Stomach (tissue), 9 donors: Measurements from ENCODE around the gene CTDSPL. TPM values are rescaled to one million over a fixed set of nuclear protein-coding genes. Genes with fewer than 3 reads are reported as not detected.

ENCODE experiments used
- DNase-seq, 2 donors: peaks; one replicate each; pipeline versions ENCODE4 v3.0.0 to v3.0.0-alpha.2; 2013 to 2019
- H3K27ac ChIP-seq, 5 donors: fragments of 200-600 bp in 4 of 5; sonication (generic) in 4 of 5; one replicate each; pipeline ENCODE4 v1.5.1; 2013 to 2019; ENCODE audit warnings: mild to moderate bottlenecking in 1 of 5, moderate library complexity in 1 of 5
- H3K27me3 ChIP-seq, 3 donors: fragments of 200-600 bp; sonication (generic); one replicate each; pipeline ENCODE4 v1.5.1; 2017 to 2019; ENCODE audit warnings: mixed run types in 1 of 3
- H3K36me3 ChIP-seq, 4 donors: fragments of 200-600 bp; sonication (generic); 1 replicate in 3 of 4; 2 replicates in 1 of 4; pipeline ENCODE4 v1.5.1; 2016 to 2019
- H3K4me1 ChIP-seq, 4 donors: fragments of 200-600 bp; sonication (generic); one replicate each; pipeline ENCODE4 v1.5.1; 2016 to 2019
- H3K4me3 ChIP-seq, 4 donors: fragments of 200-600 bp; sonication (generic) in 3 of 4; one replicate each; pipeline ENCODE4 v1.5.1; 2016 to 2019; ENCODE audit warnings: mild to moderate bottlenecking in 1 of 4
- H3K9me3 ChIP-seq, 4 donors: fragments of 200-600 bp; sonication (generic); one replicate each; pipeline ENCODE4 v1.5.1; 2016 to 2019
- CTCF ChIP-seq, 7 experiments: fragments of 450-650 bp in 4 of 7; fragments of 200-600 bp in 3 of 7; sonication (generic) in 3 of 7; IDR thresholded peaks; one replicate each; pipeline ENCODE4 v1.5.1; 2016 to 2019; ENCODE audit warnings: antibody characterized with exemption in 7 of 7, control low read depth in 2 of 7, mild to moderate bottlenecking in 1 of 7
- EP300 ChIP-seq: sonication (generic); formaldehyde crosslinking; IDR thresholded peaks from one replicate; pipeline ENCODE4 v1.6.1; 2017; ENCODE audit warnings: antibody characterized with exemption
- POLR2A ChIP-seq, 4 donors: fragments of 450-650 bp; IDR thresholded peaks; one replicate each; pipeline ENCODE4 v1.6.1; 2016; ENCODE audit warnings: antibody characterized with exemption in 4 of 4, control low read depth in 2 of 4, mild to moderate bottlenecking in 1 of 4, moderate library complexity in 1 of 4
- POLR2AphosphoS5 ChIP-seq, 3 donors: sonication (generic); formaldehyde crosslinking; IDR thresholded peaks; one replicate each; pipeline ENCODE4 v1.6.1; 2016; ENCODE audit warnings: antibody characterized with exemption in 3 of 3
- WGBS, 5 donors: extraction: QIAGEN DNeasy Blood & Tissue Kit in 3 of 5; methylation state at CpG; one replicate each; pipeline versions ENCODE4 v1.1.5 to v1.1.7; 2013 to 2018; 5-methylcytosine and 5-hydroxymethylcytosine counted together
- intact Hi-C: fragments of 100-400 bp; cut with DNase I; formaldehyde crosslinking; loops from one replicate; pipeline ENCODE4 v1.15.1; 2023; ENCODE audit warnings: low total_unique reads
- polyA plus RNA-seq, 3 donors: library from polyadenylated mRNA; stranded (reverse); fragments of 200-250 nt; gene quantifications; one replicate each; pipeline ENCODE4 v1.2.3, GENCODE V29; 2013
- total RNA-seq, 5 donors: library from RNA; depleted of rRNA; stranded (reverse); fragments of >200 nt; gene quantifications; one replicate each; pipeline versions ENCODE4 v1.1.0 to v1.2.3, GENCODE V29; 2014 to 2016
- donor health status: healthy with polysubstance abuse.
- donor health status: Bipolar disorder and iron deficiency.
- donor health status: healthy.

The CTDSPL gene
- total and polyA plus RNA-seq, 8 donors = 13.4 to 54.9 (median 30.2) TPM

GRCh38 chr3:37995652-37996641 is 134.3 kb downstream of the CTDSPL start:
- Histone ChIP-seq H3K27ac (peak overlapping the region in 4 of 5 donors; percentile 3 to 96 (median 51)), H3K4me1 (peaks cover 30 to 74% (median 64%) of the 10 kb centered on the region in 4 donors), H3K9me3 (no peaks in the 10 kb centered on the region), H3K36me3 (peaks cover 0 to 34% (median 18%) of the 10 kb centered on the region in 4 donors), H3K27me3 (no peaks in the 10 kb centered on the region), H3K4me3 (no peak overlapping the region)
- intact Hi-C loops = no loop called here
- TF ChIP-seq CTCF (IDR thresholded peaks at IDR 0.05) = no peak
- no peak for TF ChIP-seq EP300
- no peak for TF ChIP-seq POLR2AphosphoS5 (IDR thresholded peaks at IDR 0.05)
- no peak for TF ChIP-seq POLR2A (IDR thresholded peaks at IDR 0.05)
- WGBS, 5 donors = 70 to 79% (median 73%) methylated on average over 10 of the region's 10 CpGs
- DNase-seq = peak; percentile 22 to 41

GRCh38 chr3:37996785-37997301 is 135.2 kb downstream of the CTDSPL start:
- DNase-seq = peak; percentile 87 to 94
- H3K4me1 ChIP-seq = peaks cover 33 to 83% (median 73%) of the 10 kb centered on the region in 4 donors
- H3K4me3 ChIP-seq = no peak overlapping the region
- no peaks in the 10 kb centered on the region for H3K27me3 ChIP-seq
- H3K27ac ChIP-seq = peak overlapping the region; percentile 9 to 96 (median 88)
- H3K9me3 ChIP-seq = no peaks in the 10 kb centered on the region
- WGBS, 5 donors = 44 to 47% (median 46%) methylated on average over 7 of the region's 7 CpGs
- intact Hi-C loops = no loop called here
- peaks cover 4 to 43% (median 27%) of the 10 kb centered on the region in 4 donors for H3K36me3 ChIP-seq
- TF ChIP-seq CTCF (IDR thresholded peaks at IDR 0.05) = peak in 6 of 7 experiments; percentile 86 to 98 (median 94)
- peak in 2 of 3 donors; percentile 58 to 92 for TF ChIP-seq POLR2AphosphoS5 (IDR thresholded peaks at IDR 0.05)
- no peak for TF ChIP-seq POLR2A (IDR thresholded peaks at IDR 0.05)
- TF ChIP-seq EP300 = no peak

- WGBS, 5 donors = 73 to 98% (median 91%) methylated on average over 5 to 10 of the region's 10 CpGs
- intact Hi-C loops = no loop called here
- Histone ChIP-seq H3K36me3 (peaks cover 8 to 48% (median 32%) of the 10 kb centered on the region in 4 donors), H3K27ac (peak overlapping the region; percentile 9 to 96 (median 88)), H3K4me1 (peaks cover 33 to 87% (median 75%) of the 10 kb centered on the region in 4 donors), H3K27me3 (no peaks in the 10 kb centered on the region), H3K4me3 (no peak overlapping the region), H3K9me3 (no peaks in the 10 kb centered on the region)
- TF ChIP-seq EP300 = no peak
- peak in 1 of 2 donors; percentile 23 for DNase-seq
These were observed 135.7 kb downstream of the CTDSPL start for GRCh38 chr3:37997342-37997741.

- Histone ChIP-seq H3K4me1 (peaks cover 33 to 90% (median 79%) of the 10 kb centered on the region in 4 donors), H3K36me3 (peaks cover 11 to 53% (median 38%) of the 10 kb centered on the region in 4 donors), H3K27ac (peak overlapping the region; percentile 80 to 96 (median 92)), H3K4me3 (peak overlapping the region in 2 of 4 donors; percentile 40 to 48), H3K9me3 (no peaks in the 10 kb centered on the region), H3K27me3 (no peaks in the 10 kb centered on the region)
- intact Hi-C loops = no loop called here
- 73 to 92% (median 77%) methylated on average over 5 to 6 of the region's 6 CpGs for WGBS, 5 donors
- peak; percentile 30 to 35 for DNase-seq
- TF ChIP-seq POLR2AphosphoS5 (IDR thresholded peaks at IDR 0.05) (no peak), EP300 (no peak), POLR2A (IDR thresholded peaks at IDR 0.05) (no peak), CTCF (IDR thresholded peaks at IDR 0.05) (no peak)
These were observed 136.2 kb downstream of the CTDSPL start for GRCh38 chr3:37997791-37998370.
